HG03039 (cell line): Measurements from ENCODE around the gene RIMKLA.

Experiments
- ATAC-seq: cut with Tn5 transposase; IDR thresholded peaks from one replicate; pipeline ENCODE4 v1.9.1; 2021; ENCODE audit warnings: mild to moderate bottlenecking, moderate library complexity; ENCODE audit not compliant: unreplicated experiment

The RIMKLA gene

GRCh38 chr1:42370876-42371549 lies 9.6 kb upstream of the RIMKLA start:
- ATAC-seq: no peak

- no peak for ATAC-seq
Observed at GRCh38 chr1:42372796-42373195, 7.8 kb upstream of the RIMKLA start.

- peak; percentile 49 for ATAC-seq
Observed at GRCh38 chr1:42379794-42380585, 602 bp upstream of the RIMKLA start.

- no peak for ATAC-seq
Observed at GRCh38 chr1:42381280-42381673, 685 bp downstream of the RIMKLA start.

- ATAC-seq: no peak
Observed at GRCh38 chr1:42385283-42385682, 4.7 kb downstream of the RIMKLA start.

GRCh38 chr1:42386051-42386450 lies 5.5 kb downstream of the RIMKLA start:
- ATAC-seq: no peak

GRCh38 chr1:42392255-42392654 lies 11.7 kb downstream of the RIMKLA start:
- ATAC-seq: no peak

- ATAC-seq: no peak
Observed at GRCh38 chr1:42392967-42393848, 12.6 kb downstream of the RIMKLA start.

- no peak for ATAC-seq
Observed at GRCh38 chr1:42399315-42400100, 18.9 kb downstream of the RIMKLA start.

- ATAC-seq: no peak
Observed at GRCh38 chr1:42403880-42404400, 23.3 kb downstream of the RIMKLA start.

- no peak for ATAC-seq
Observed at GRCh38 chr1:42414551-42415496, 34.2 kb downstream of the RIMKLA start.

GRCh38 chr1:42417166-42417565 lies 36.6 kb downstream of the RIMKLA start:
- no peak for ATAC-seq

GRCh38 chr1:42418516-42418915 lies 37.9 kb downstream of the RIMKLA start:
- no peak for ATAC-seq

GRCh38 chr1:42419126-42419821 lies 38.7 kb downstream of the RIMKLA start:
- ATAC-seq: no peak

- ATAC-seq: no peak
Observed at GRCh38 chr1:42420121-42420520, 39.5 kb downstream of the RIMKLA start.

GRCh38 chr1:42420911-42421585 lies 40.5 kb downstream of the RIMKLA start:
- no peak for ATAC-seq

- no peak for ATAC-seq
Observed at GRCh38 chr1:42422737-42423136, 42.1 kb downstream of the RIMKLA start.

- ATAC-seq: no peak
Observed at GRCh38 chr1:42423681-42424080, 43.1 kb downstream of the RIMKLA start.
